GM18526 (cell line): ENCODE measurements around the gene SSH2.

ENCODE experiments used
- POLR2A ChIP-seq: IDR thresholded peaks from 3 replicates; pipeline ENCODE4 v1.6.1; 2011; ENCODE audit not compliant: insufficient read length; ENCODE audit errors: extremely low read depth

The SSH2 gene

DNA sequence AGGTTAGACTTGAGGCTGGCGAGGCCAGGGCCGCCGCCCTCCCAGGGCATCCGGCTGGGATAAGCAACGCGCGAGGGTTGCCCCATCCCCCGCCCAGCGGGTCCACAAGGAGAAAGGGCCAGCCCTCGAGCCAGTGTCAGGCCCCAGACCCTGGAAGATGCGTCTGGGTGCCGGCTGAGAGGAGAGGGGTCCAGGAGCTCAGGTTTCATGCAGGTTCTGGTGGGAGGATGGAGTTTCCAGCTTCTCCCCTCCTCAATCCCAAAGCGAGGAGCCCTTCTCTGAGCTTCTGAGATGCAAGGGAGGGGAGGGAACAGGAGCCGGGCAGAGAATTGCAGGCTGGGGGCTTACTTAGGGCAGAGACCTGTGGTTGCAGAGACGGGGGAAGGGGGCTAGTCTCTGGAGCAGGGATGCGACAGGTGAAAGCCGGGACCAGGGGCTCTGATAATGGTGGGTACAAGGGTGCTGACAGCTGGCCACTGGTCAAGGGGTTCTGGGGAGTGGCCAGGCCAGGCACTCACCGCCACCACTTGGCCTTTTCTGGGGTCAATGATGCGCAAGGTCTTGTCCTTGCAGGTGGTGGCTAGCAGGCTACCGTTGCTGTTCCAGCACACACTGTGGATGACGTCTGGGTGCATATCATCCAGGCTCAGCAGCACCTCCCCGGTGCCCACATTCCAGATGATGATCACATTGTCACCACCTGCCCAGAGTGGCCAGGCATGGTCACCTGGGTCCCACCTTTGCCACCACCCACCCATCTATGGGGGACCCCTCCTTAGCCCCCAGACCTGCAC is 311.6 kb downstream of the SSH2 start:
- no peak for TF ChIP-seq POLR2A

GRCh38 chr17:29617481-29618271 is 312.4 kb downstream of the SSH2 start:
- no peak for TF ChIP-seq POLR2A

DNA sequence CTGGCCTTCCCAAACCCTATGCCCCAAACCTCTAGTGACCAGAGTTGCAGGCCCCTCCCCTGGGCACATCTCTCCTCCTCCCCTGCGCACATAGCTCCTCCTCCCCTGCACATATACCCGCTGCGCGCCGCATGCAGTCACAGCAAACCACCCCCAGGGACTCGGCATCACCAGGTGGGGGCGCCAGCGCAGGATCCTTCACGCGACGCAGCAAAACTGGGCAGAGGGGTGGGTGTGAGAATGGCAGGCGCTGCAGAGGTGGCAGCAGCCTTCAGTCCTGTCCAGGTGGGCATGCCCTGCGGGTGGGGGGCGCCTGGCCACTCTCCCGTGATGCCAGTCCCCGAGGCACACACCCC is 312.9 kb downstream of the SSH2 start:
- no peak for TF ChIP-seq POLR2A

DNA sequence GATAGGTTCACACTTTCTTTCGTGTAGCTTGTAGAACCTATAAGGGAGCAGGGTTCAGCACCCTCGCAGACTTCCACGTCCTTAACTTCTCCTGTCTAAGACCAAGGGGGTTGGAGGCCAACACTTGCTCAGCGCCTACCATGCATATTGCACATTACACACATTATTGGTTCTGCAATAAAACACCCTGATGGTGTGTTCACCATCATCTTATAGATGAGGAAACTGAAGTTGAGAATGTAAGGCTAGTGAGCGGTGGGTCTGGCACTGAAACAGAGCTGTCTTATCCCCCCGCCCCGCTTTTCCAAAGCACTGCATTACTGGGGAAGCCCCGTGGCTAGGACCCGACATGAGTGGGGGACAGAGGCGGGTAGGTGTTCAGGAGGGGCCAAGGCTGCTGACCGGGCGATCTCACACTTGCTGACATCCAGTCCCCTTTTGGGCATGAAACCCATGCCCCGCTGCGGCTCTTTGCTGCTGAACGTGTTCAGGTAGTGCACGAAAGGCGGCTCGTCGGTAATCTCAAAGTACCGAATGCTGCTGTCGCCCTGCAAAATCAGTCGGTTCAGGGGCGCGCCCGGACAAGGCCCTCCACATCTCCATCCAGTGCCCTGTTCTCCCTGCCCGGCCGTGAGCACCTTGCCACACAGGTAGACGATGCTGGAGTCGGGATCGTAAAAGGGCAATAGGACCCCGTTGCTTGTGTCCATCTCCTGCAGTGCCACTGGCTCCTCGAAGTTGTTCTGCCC is 313.6 kb downstream of the SSH2 start:
- TF ChIP-seq POLR2A = no peak

DNA sequence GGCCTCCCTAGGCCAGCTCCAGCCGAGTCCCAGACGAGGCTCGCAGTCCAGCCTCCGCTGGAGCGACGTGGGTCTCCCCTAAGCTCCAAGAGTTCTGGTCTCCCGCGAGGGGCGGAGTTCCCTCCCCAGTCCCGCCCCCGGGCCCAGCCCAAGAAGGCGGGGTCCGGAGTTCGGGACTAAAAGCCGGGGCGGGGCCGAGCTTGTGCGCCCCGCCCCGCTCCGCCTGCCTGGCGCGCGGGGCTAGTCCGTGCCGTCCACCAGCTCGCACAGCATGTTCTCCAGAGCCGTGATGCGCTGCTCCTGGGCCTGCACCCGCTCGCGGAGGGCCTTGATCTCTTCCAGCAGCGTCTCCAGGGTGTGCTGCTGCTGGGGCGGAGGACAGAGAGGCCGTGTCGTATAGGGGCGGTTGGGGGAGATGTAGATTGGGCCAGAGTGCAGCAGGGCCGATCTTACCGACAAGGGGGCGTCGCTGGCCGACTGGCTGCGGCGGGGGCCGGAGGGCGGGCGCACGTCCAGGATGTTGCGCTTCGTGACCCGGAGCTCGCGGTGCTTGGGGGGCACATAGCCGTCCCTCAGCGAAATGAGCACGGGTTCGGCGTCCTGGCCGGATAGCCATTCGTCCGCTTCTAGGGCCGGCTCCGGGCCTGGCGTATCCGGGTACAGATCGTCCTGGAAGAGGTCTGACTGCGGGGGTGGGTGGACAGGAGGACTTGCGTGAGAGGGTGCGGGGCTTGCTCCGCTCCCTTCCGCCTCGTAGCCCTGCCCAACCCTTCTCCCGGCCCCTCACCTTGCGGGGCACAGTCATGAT is 314.3 kb downstream of the SSH2 start:
- TF ChIP-seq POLR2A = no peak

DNA sequence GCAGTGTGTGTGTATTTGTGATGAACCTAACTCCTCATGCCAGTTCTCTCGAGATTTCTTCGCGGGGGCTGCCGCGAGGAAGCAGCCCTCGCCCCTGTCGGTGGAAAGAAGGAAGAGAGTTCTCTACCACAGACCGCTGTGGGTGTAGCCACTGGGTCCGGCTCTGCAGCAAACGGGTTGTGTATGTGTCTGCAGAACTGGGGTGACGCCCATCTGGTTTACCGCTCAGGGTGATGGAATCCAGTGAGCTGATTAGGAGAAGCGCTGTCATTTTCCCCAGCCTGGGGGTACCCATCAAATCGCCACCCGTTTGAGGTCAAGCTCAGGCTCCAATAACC is 315.0 kb downstream of the SSH2 start:
- no peak for TF ChIP-seq POLR2A

- TF ChIP-seq POLR2A = no peak
Measured at GRCh38 chr17:29614349-29615047, 315.5 kb downstream of the SSH2 start.

GRCh38 chr17:29613856-29614255 is 316.2 kb downstream of the SSH2 start:
- no peak for TF ChIP-seq POLR2A

GRCh38 chr17:29613352-29613837 is 316.6 kb downstream of the SSH2 start:
- TF ChIP-seq POLR2A = no peak

GRCh38 chr17:29612404-29613280 is 317.4 kb downstream of the SSH2 start:
- no peak for TF ChIP-seq POLR2A

- no peak for TF ChIP-seq POLR2A
Measured at GRCh38 chr17:29612094-29612403, 318.0 kb downstream of the SSH2 start.

GRCh38 chr17:29611351-29612093 is 318.5 kb downstream of the SSH2 start:
- TF ChIP-seq POLR2A = no peak

GRCh38 chr17:29610395-29610794 is 319.6 kb downstream of the SSH2 start:
- no peak for TF ChIP-seq POLR2A

GRCh38 chr17:29608986-29609385 is 321.0 kb downstream of the SSH2 start:
- no peak for TF ChIP-seq POLR2A
